HepG2 (cell line): ENCODE measurements around the gene ZNF174. TPM values are rescaled to one million over a fixed set of nuclear protein-coding genes. Genes with fewer than 3 reads are reported as not detected.

Experiments
- ATAC-seq: fragments of 200-7000 bp; cut with Tn5 transposase; 3 replicates; pipeline ENCODE4 v1.9.1; 2020; ENCODE audit warnings: mild to moderate bottlenecking, moderate library complexity
- BruUV-seq: library from RNA; stranded (reverse); fragments of 400-500 nt; replicated peaks from 2 replicates; lab custom pipeline; 2021; lab: Mats Ljungman, UMichigan
- CTCF ChIA-PET: fragments of 300-600 bp; formaldehyde crosslinking; extraction: SDS; loops from one replicate; lab custom pipeline; 2021; ENCODE audit warnings: low total read pairs, inconsistent platforms, low intra/inter-chr PET ratio; lab: Yijun Ruan, JAX
- POLR2A ChIA-PET: fragments of 350-600 bp; sonication (Branson Sonifier 250); formaldehyde crosslinking; loops from one replicate; lab custom pipeline; 2020; ENCODE audit warnings: antibody characterized with exemption, inconsistent platforms; lab: Yijun Ruan, JAX
- DNase-seq: peaks from one replicate; pipeline ENCODE4 v3.0.0-alpha.2; 2015; ENCODE audit warnings: low spot score
- FAIRE-seq: peaks from 3 replicates; lab custom pipeline; 2011; peaks lifted over from hg19 to GRCh38; lab: Jason Lieb, UNC
- H2AFZ ChIP-seq: one replicate; pipeline ENCODE4 v1.6.1; 2011; ENCODE audit warnings: low read length, inconsistent platforms
- H3K27ac ChIP-seq: fragments of 300-600 bp; 3 replicates; pipeline ENCODE4 v1.8.0; 2011; ENCODE audit warnings: mixed run types, mild to moderate bottlenecking, mixed read lengths, low read length, inconsistent platforms; ENCODE audit not compliant: insufficient read depth; ENCODE audit errors: extremely low read length
- H3K27me3 ChIP-seq, 2 experiments: fragments of 200-600 bp in 1 of 2; 2 replicates in 1 of 2; 3 replicates in 1 of 2; pipeline versions ENCODE4 v1.6.0 to v1.8.0; 2011; ENCODE audit warnings: low read length in 2 of 2, mild to moderate bottlenecking in 2 of 2, moderate library complexity in 2 of 2, inconsistent platforms in 1 of 2; ENCODE audit not compliant: insufficient read depth in 2 of 2, control insufficient read depth in 1 of 2
- H3K36me3 ChIP-seq, 2 experiments: fragments of 200-600 bp in 1 of 2; replicated peaks in 1 of 2; 2 replicates in 1 of 2; 3 replicates in 1 of 2; pipeline versions ENCODE4 v1.5.1 to v1.8.0; 2011; ENCODE audit warnings: low read length in 2 of 2, inconsistent platforms in 1 of 2; ENCODE audit not compliant: insufficient read depth in 2 of 2, control insufficient read depth in 1 of 2
- H3K4me1 ChIP-seq: 2 replicates; pipeline ENCODE4 v1.5.1; 2012; ENCODE audit warnings: low read length, inconsistent platforms; ENCODE audit not compliant: insufficient read depth
- H3K4me2 ChIP-seq: 2 replicates; pipeline ENCODE4 v1.6.0; 2011; ENCODE audit warnings: low read depth, low read length, inconsistent platforms
- H3K4me3 ChIP-seq, 3 experiments: fragments of 200-600 bp in 1 of 3; sonication (generic), shearing (Covaris generic) in 1 of 3; replicated peaks in 1 of 3; 2 replicates each; pipeline ENCODE4 v1.5.1; 2011 to 2016; ENCODE audit warnings: low read length in 3 of 3, inconsistent platforms in 2 of 3, low read depth in 2 of 3, mild to moderate bottlenecking in 2 of 3, control low read depth in 1 of 3, mixed read lengths in 1 of 3; ENCODE audit not compliant: insufficient read depth in 1 of 3
- H3K79me2 ChIP-seq: one replicate; pipeline ENCODE4 v1.6.1; 2011; ENCODE audit warnings: low read length, inconsistent platforms; ENCODE audit not compliant: insufficient read depth
- H3K9ac ChIP-seq: 2 replicates; pipeline ENCODE4 v1.6.0; 2011; ENCODE audit warnings: mild to moderate bottlenecking, low read depth, low read length, inconsistent platforms; ENCODE audit not compliant: insufficient read depth
- H3K9me3 ChIP-seq: 2 replicates; pipeline ENCODE4 v1.5.1; 2012; ENCODE audit warnings: mild to moderate bottlenecking, low read length
- H4K20me1 ChIP-seq: 2 replicates; pipeline ENCODE4 v1.6.0; 2011; ENCODE audit warnings: inconsistent platforms, mild to moderate bottlenecking, low read length, moderate library complexity; ENCODE audit not compliant: insufficient read depth
- DR1 ChIP-seq: sonication (generic); formaldehyde crosslinking; IDR thresholded peaks from 2 replicates; pipeline ENCODE4 v1.8.0; 2021; ENCODE audit warnings: mild to moderate bottlenecking, missing genetic modification reagents, inconsistent platforms
- FOSL1 ChIP-seq: sonication (generic); formaldehyde crosslinking; IDR thresholded peaks from 2 replicates; pipeline ENCODE4 v1.9.0; 2021; ENCODE audit warnings: missing genetic modification reagents, borderline replicate concordance
- HHEX ChIP-seq: IDR thresholded peaks from 2 replicates; pipeline ENCODE4 v1.6.1; 2016; ENCODE audit warnings: control low read depth
- HNRNPK ChIP-seq: fragments of 200-400 bp; formaldehyde crosslinking; IDR thresholded peaks from 2 replicates; pipeline ENCODE4 v1.6.1; 2018; ENCODE audit warnings: low read length, low read depth, moderate library complexity, mild to moderate bottlenecking; ENCODE audit not compliant: poor library complexity, severe bottlenecking
- JUNB ChIP-seq: sonication (generic); formaldehyde crosslinking; IDR thresholded peaks from 2 replicates; pipeline ENCODE4 v1.8.0; 2022; ENCODE audit warnings: missing genetic modification reagents, mild to moderate bottlenecking, borderline replicate concordance
- MBNL3 ChIP-seq: fragments of 250-450 bp; sonication (Bioruptor Pico); conservative IDR thresholded peaks from 2 replicates; pipeline ENCODE4 v1.8.0; 2022; ENCODE audit warnings: mild to moderate bottlenecking, inconsistent platforms
- PPARG ChIP-seq: conservative IDR thresholded peaks from 2 replicates; pipeline ENCODE4 v1.6.1; 2016; ENCODE audit warnings: missing biosample characterization, missing genetic modification reagents
- SMAD9 ChIP-seq: sonication (generic); formaldehyde crosslinking; IDR thresholded peaks from 2 replicates; pipeline ENCODE4 v1.5.1; 2020; ENCODE audit warnings: mild to moderate bottlenecking, missing genetic modification reagents
- TP53 ChIP-seq: sonication (generic); formaldehyde crosslinking; conservative IDR thresholded peaks from 2 replicates; pipeline ENCODE4 v1.4.0; 2020; ENCODE audit warnings: missing genetic modification reagents
- U2AF2 ChIP-seq: fragments of 200-400 bp; formaldehyde crosslinking; IDR thresholded peaks from 2 replicates; pipeline ENCODE4 v1.6.1; 2017; ENCODE audit warnings: low read depth, mild to moderate bottlenecking, low read length
- XBP1 ChIP-seq: sonication (generic); formaldehyde crosslinking; IDR thresholded peaks from 2 replicates; pipeline ENCODE4 v1.5.0; 2020; ENCODE audit warnings: missing genetic modification reagents
- ZFX ChIP-seq: sonication (generic); formaldehyde crosslinking; IDR thresholded peaks from 2 replicates; pipeline ENCODE4 v1.4.0; 2020; ENCODE audit warnings: mild to moderate bottlenecking, low read depth, missing genetic modification reagents, moderate library complexity
- ZNF256 ChIP-seq: sonication (generic); formaldehyde crosslinking; conservative IDR thresholded peaks from 2 replicates; pipeline ENCODE4 v1.4.0; 2020; ENCODE audit warnings: missing genetic modification reagents
- ZNF383 ChIP-seq: sonication (generic); formaldehyde crosslinking; IDR thresholded peaks from 2 replicates; pipeline ENCODE4 v1.4.0; 2020; ENCODE audit warnings: missing genetic modification reagents, mild to moderate bottlenecking, borderline replicate concordance
- ZNF556 ChIP-seq: sonication (generic); formaldehyde crosslinking; IDR thresholded peaks from 2 replicates; pipeline ENCODE4 v1.4.0; 2020; ENCODE audit warnings: mild to moderate bottlenecking, missing genetic modification reagents, borderline replicate concordance
- in situ Hi-C: cut with HindIII; loops from 2 replicates; pipeline ENCODE4 v1.10.0; 2017; ENCODE audit warnings: low pct_unique_long_range_greater_than_20kb; ENCODE audit not compliant: extremely low pct_ligation_motif_present
- intact Hi-C: fragments of 100-400 bp; cut with micrococcal nuclease; formaldehyde crosslinking; loops from one replicate; pipeline ENCODE4 v1.10.0; 2022; ENCODE audit not compliant: unreplicated experiment
- polyA plus RNA-seq, 8 experiments: library from polyadenylated mRNA; depleted of rRNA in 3 of 8; stranded (reverse) in 7 of 8; unstranded in 1 of 8; fragments of >200 nt; fragmentation: Illumina TruSeq in 4 of 8; extraction: Trizol in 4 of 8; gene quantifications; 2 replicates each; pipeline versions ENCODE4 v1.2.1 to v1.2.3, GENCODE V29; 2011 to 2016; ENCODE audit warnings: low read depth in 4 of 8, missing spikeins in 1 of 8, mixed read lengths in 1 of 8; ENCODE audit not compliant: insufficient read depth in 1 of 8
- total RNA-seq, 5 experiments: library from RNA; depleted of rRNA; stranded (reverse); fragments of >200 nt; fragmentation: Illumina TruSeq; extraction: Trizol; gene quantifications; 2 replicates each; pipeline ENCODE4 v1.2.3, GENCODE V29; 2016; ENCODE audit warnings: low read depth in 1 of 5

ZNF174 gene
- total and polyA plus RNA-seq, 2 of the 13 experiments (the other 11 are each of a cell fraction or from before 2014, with no cell fraction given), result 8.3 to 10.6 TPM

DNA sequence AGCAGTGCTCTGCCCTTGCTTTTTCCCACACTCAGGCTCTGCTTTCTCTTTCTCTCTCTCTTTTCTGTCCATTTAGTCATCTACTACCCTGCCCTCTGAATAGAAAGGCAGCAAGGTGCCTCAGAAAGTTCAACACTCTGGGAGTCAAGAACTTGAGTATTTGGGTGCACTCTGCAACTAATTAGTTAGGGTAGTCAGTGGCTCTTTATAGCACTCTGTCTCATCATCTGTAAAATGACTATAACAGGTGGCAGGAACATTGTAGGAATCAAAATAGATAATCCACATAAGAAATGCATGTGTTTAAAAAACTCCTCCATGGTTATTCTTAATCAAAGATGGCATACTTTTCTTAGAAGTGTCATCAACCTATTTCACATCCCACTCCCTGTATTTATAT is 38.1 kb upstream of the ZNF174 start:
- Histone ChIP-seq H3K27ac (no peak overlapping the region), H3K4me1 (peaks cover 20% of the 10 kb centered on the region), H3K36me3 (no peaks in the 10 kb centered on the region), H3K9me3 (no peaks in the 10 kb centered on the region), H3K4me3 (no peak overlapping the region), H3K4me2 (no peak overlapping the region), H3K27me3 (peaks cover 0 to 13% of the 10 kb centered on the region in 2 experiments; a peak in 2 of 5 replicates), H3K79me2 (peaks cover 6% of the 10 kb centered on the region), H3K9ac (no peak overlapping the region), H2AFZ (no peak overlapping the region), H4K20me1 (no peaks in the 10 kb centered on the region)
- ATAC-seq (no peak), FAIRE-seq (no peak), DNase-seq (no peak)
- intact Hi-C loops, result no loop called here
- TF ChIP-seq HHEX (no peak), DR1 (CRISPR knock-in tag) (no peak), FOSL1 (CRISPR knock-in tag) (no peak), JUNB (CRISPR knock-in tag) (no peak), MBNL3 (CRISPR knock-in tag) (no peak), ZNF556 (CRISPR knock-in tag) (no peak), ZNF256 (CRISPR knock-in tag) (no peak), U2AF2 (no peak), PPARG (CRISPR knock-in tag) (no peak), HNRNPK (no peak), XBP1 (CRISPR knock-in tag) (no peak), TP53 (CRISPR knock-in tag) (no peak), SMAD9 (no peak), ZNF383 (CRISPR knock-in tag) (no peak), ZFX (CRISPR knock-in tag) (no peak)
- CTCF ChIA-PET, result no interaction called here
- no TSS peak for BruUV-seq
- POLR2A ChIA-PET, result no interaction called here
- in situ Hi-C loops, result no loop called here
